Mucosa of descending colon (tissue), 3 donors: ENCODE data around the gene MEMO1. TPM values are rescaled to one million over a fixed set of nuclear protein-coding genes. Genes with fewer than 3 reads are reported as not detected.

Experiments
- ATAC-seq: fragments of 200-7000 bp; cut with Tn5 transposase; one replicate; pipeline ENCODE4 v1.9.1; 2020; ENCODE audit warnings: mild to moderate bottlenecking, moderate library complexity
- DNase-seq, 3 donors: peaks; one replicate each; pipeline ENCODE4 v3.0.0-alpha.2; 2020
- H3K36me3 ChIP-seq: fragments of 200-600 bp; one replicate; pipeline ENCODE4 v1.8.0; 2021; ENCODE audit warnings: low read depth, mild to moderate bottlenecking
- H3K4me1 ChIP-seq: fragments of 200-600 bp; one replicate; pipeline ENCODE4 v1.8.0; 2021; ENCODE audit warnings: low read depth, mild to moderate bottlenecking
- H3K4me3 ChIP-seq: fragments of 200-600 bp; one replicate; pipeline ENCODE4 v1.8.0; 2021; ENCODE audit warnings: mild to moderate bottlenecking
- H3K9me3 ChIP-seq: fragments of 200-600 bp; one replicate; pipeline ENCODE4 v1.8.0; 2021; ENCODE audit warnings: mild to moderate bottlenecking
- intact Hi-C, 2 donors: fragments of 100-400 bp; cut with DNase I in 1 of 2; cut with micrococcal nuclease in 1 of 2; formaldehyde crosslinking; loops; one replicate each; pipeline versions ENCODE4 v1.11.0 to v1.11.1; 2022; cut with DNase I, micrococcal nuclease
- total RNA-seq, 3 donors: library from RNA; stranded (reverse); fragmentation: NEBNext Ultra II Directional in 2 of 3; extraction: Animal tissue kit (Norgen Biotek cat#: 25700) in 2 of 3; gene quantifications; one replicate each; pipeline versions ENCODE4 v1.2.1 to v1.2.4, GENCODE V29; 2021 to 2023
- TF ChIP-seq, protein P1 (sequence below): fragments of 200-600 bp; IDR thresholded peaks from one replicate; pipeline ENCODE4 v1.8.0; 2022; ENCODE audit warnings: antibody characterized with exemption, mild to moderate bottlenecking
- donor health status: DM: no; HTN: no; CAD: no; lungs with moderate emphysema.
- donor health status: DM: no; HTN: no; CAD: no.
- donor health status: DM: no; HTN: yes; CAD: no.

Gene MEMO1
- total RNA-seq, 3 donors from 2014 or later: 28.6 to 46.4 (median 29.2) TPM

DNA sequence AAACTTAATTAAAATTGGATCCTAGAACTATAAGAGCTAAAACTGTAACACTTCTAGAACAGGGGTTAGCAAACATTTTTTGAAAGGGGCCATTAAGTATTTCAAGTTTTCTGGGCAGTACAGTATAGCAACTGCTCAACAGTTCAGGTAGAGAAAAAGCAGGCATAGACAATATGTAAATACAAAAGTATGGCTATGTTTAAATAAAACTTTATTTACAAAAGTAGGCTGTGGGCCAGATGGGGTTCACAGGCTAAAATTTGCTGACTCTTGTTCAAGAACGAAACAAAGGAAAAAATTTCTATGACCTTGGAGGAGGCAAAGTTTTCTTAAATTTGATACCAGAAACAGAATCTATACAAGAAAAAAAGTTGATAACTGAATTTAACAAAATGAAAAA, 114.5 kb downstream of the MEMO1 start:
- TF ChIP-seq, protein P1, sequence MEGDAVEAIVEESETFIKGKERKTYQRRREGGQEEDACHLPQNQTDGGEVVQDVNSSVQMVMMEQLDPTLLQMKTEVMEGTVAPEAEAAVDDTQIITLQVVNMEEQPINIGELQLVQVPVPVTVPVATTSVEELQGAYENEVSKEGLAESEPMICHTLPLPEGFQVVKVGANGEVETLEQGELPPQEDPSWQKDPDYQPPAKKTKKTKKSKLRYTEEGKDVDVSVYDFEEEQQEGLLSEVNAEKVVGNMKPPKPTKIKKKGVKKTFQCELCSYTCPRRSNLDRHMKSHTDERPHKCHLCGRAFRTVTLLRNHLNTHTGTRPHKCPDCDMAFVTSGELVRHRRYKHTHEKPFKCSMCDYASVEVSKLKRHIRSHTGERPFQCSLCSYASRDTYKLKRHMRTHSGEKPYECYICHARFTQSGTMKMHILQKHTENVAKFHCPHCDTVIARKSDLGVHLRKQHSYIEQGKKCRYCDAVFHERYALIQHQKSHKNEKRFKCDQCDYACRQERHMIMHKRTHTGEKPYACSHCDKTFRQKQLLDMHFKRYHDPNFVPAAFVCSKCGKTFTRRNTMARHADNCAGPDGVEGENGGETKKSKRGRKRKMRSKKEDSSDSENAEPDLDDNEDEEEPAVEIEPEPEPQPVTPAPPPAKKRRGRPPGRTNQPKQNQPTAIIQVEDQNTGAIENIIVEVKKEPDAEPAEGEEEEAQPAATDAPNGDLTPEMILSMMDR: no peak
- Histone ChIP-seq H3K4me1 (no peaks in the 10 kb centered on the region), H3K9me3 (peaks cover 11% of the 10 kb centered on the region), H3K4me3 (no peak overlapping the region), H3K36me3 (no peaks in the 10 kb centered on the region)
- intact Hi-C loops: no loop called here
- no peak for ATAC-seq
- no peak for DNase-seq

GRCh38 chr2:31894656-31895055, 116.2 kb downstream of the MEMO1 start:
- Histone ChIP-seq H3K4me3 (no peak overlapping the region), H3K9me3 (peaks cover 11% of the 10 kb centered on the region), H3K4me1 (no peaks in the 10 kb centered on the region), H3K36me3 (no peaks in the 10 kb centered on the region)
- intact Hi-C loops: no loop called here
- TF ChIP-seq, protein P1: no peak
- DNase-seq (no peak), ATAC-seq (no peak)

- intact Hi-C loops: no loop called here
- Histone ChIP-seq H3K9me3 (peaks cover 7% of the 10 kb centered on the region), H3K4me1 (no peaks in the 10 kb centered on the region), H3K36me3 (no peaks in the 10 kb centered on the region), H3K4me3 (no peak overlapping the region)
- TF ChIP-seq, protein P1: no peak
- DNase-seq (no peak), ATAC-seq (no peak)
Measured at GRCh38 chr2:31893094-31893493, 117.7 kb downstream of the MEMO1 start.

DNA sequence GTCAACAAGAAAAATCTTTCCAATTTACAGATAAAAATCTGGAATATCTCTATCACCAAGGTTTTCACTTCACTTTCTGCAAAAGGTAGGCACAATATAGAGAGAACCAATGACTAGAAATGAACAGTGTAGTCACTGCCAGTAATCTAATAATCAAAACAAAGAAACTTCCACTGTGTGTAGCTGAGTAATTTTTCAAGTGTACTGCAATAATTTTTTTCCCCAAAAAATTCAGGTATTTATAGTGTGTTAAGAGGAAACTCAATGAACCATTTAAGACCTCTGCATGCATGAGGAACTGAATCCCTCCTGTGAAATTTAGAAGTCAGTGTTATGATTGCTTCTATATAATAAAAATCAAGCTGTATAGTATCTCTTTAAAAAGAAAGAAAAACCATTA, 121.8 kb downstream of the MEMO1 start:
- ATAC-seq (no peak), DNase-seq (no peak)
- no peaks in the 10 kb centered on the region for H3K4me1 ChIP-seq
- intact Hi-C loops: no loop called here
- H3K36me3 ChIP-seq: no peaks in the 10 kb centered on the region
- no peaks in the 10 kb centered on the region for H3K9me3 ChIP-seq
- TF ChIP-seq, protein P1: no peak
- no peak overlapping the region for H3K4me3 ChIP-seq

GRCh38 chr2:31888550-31888949, 122.3 kb downstream of the MEMO1 start:
- no peaks in the 10 kb centered on the region for H3K36me3 ChIP-seq
- intact Hi-C loops: no loop called here
- H3K4me1 ChIP-seq: no peaks in the 10 kb centered on the region
- TF ChIP-seq, protein P1: no peak
- ATAC-seq (no peak), DNase-seq (no peak)
- H3K4me3 ChIP-seq: no peak overlapping the region
- H3K9me3 ChIP-seq: no peaks in the 10 kb centered on the region

DNA sequence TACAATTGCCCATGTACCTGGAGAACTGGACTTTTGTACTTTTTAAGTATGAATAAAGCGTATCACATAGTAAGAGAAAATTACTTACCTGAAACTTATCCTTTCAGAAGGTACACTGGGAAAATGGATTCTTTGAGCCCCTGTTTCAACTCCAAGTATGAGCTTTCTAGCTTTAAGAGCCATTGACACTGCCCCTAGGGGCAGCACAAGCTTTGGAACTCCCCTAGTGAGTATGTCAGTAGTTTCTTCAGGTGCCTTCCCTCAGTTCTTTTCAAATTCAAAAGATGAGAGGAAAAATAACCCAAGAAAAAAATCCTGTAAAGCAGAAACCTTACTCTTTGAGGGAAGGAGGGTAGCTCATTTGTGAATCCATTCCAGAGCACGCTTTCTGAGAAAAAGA, 124.1 kb downstream of the MEMO1 start:
- Histone ChIP-seq H3K4me3 (no peak overlapping the region), H3K9me3 (no peaks in the 10 kb centered on the region), H3K36me3 (no peaks in the 10 kb centered on the region), H3K4me1 (no peaks in the 10 kb centered on the region)
- intact Hi-C loops: no loop called here
- ATAC-seq (no peak), DNase-seq (peak in 1 of 3 donors; percentile 3)
- TF ChIP-seq, protein P1: no peak
